Nephron progenitor cell (in vitro differentiated cells): ENCODE data around the gene KRTAP5-9.
"Not testable (repeated sequence)": the region's sequence is repeated elsewhere in the genome, so short reads cannot be mapped to it uniquely, and the experiment has no call there.

ENCODE experiments used
- DNase-seq: peaks from one replicate; pipeline ENCODE4 v3.0.0; 2021
- H3K27ac Mint-ChIP-seq: 2 replicates; pipeline ENCODE4 v1.8.0; 2021; ENCODE audit warnings: mild to moderate bottlenecking, moderate library complexity, mixed read lengths
- H3K27me3 Mint-ChIP-seq: 2 replicates; pipeline ENCODE4 v1.8.0; 2021; ENCODE audit warnings: mild to moderate bottlenecking, low read depth, mixed read lengths; ENCODE audit not compliant: poor library complexity
- H3K36me3 Mint-ChIP-seq: 2 replicates; pipeline ENCODE4 v1.8.0; 2021; ENCODE audit warnings: low read depth, mixed read lengths
- H3K4me1 Mint-ChIP-seq: 2 replicates; pipeline ENCODE4 v1.8.0; 2021; ENCODE audit warnings: mixed read lengths
- H3K4me3 Mint-ChIP-seq: 2 replicates; pipeline ENCODE4 v1.8.0; 2021; ENCODE audit warnings: mild to moderate bottlenecking, moderate library complexity, mixed read lengths
- H3K9me3 Mint-ChIP-seq: 2 replicates; pipeline ENCODE4 v1.8.0; 2021; ENCODE audit warnings: mild to moderate bottlenecking, moderate library complexity, mixed read lengths
- TF ChIP-seq, protein P1 (sequence below): fragments of 200-600 bp; sonication (generic); IDR thresholded peaks from 2 replicates; pipeline ENCODE4 v1.5.0; 2021; ENCODE audit warnings: antibody characterized with exemption

The KRTAP5-9 gene

GRCh38 chr11:71527576-71528210 is 20.5 kb upstream of the KRTAP5-9 start:
- H3K4me1 Mint-ChIP-seq = peaks cover 32% of the 10 kb centered on the region
- H3K27ac Mint-ChIP-seq = peak overlapping the region; percentile 29
- DNase-seq = no peak
- peaks cover 6% of the 10 kb centered on the region for H3K9me3 Mint-ChIP-seq
- TF ChIP-seq, protein P1, sequence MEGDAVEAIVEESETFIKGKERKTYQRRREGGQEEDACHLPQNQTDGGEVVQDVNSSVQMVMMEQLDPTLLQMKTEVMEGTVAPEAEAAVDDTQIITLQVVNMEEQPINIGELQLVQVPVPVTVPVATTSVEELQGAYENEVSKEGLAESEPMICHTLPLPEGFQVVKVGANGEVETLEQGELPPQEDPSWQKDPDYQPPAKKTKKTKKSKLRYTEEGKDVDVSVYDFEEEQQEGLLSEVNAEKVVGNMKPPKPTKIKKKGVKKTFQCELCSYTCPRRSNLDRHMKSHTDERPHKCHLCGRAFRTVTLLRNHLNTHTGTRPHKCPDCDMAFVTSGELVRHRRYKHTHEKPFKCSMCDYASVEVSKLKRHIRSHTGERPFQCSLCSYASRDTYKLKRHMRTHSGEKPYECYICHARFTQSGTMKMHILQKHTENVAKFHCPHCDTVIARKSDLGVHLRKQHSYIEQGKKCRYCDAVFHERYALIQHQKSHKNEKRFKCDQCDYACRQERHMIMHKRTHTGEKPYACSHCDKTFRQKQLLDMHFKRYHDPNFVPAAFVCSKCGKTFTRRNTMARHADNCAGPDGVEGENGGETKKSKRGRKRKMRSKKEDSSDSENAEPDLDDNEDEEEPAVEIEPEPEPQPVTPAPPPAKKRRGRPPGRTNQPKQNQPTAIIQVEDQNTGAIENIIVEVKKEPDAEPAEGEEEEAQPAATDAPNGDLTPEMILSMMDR = no peak
- no peak overlapping the region for H3K4me3 Mint-ChIP-seq
- no peaks in the 10 kb centered on the region for H3K36me3 Mint-ChIP-seq
- peaks cover 10% of the 10 kb centered on the region for H3K27me3 Mint-ChIP-seq

DNA sequence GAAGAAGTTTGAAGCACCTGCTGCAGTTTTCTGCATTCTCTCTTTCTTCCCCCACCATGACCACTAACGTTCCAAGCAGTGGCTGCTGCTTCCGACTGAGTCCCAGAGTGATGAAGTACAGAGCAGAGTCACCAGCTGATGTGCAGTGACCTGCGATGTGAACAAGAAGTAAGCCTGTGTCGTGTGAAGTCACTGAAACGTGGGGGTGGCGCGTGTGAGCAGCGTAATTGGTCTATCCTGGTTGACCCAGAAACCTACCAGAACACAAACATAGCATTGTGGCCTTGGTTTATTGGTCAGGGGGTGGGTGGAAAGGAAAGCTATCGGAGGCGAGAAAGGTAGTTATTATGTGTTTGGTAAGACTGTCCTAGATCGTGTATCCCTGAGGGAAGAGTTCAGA is 17.6 kb upstream of the KRTAP5-9 start:
- peak overlapping the region; percentile 69 for H3K27ac Mint-ChIP-seq
- no peaks in the 10 kb centered on the region for H3K9me3 Mint-ChIP-seq
- no peaks in the 10 kb centered on the region for H3K36me3 Mint-ChIP-seq
- TF ChIP-seq, protein P1 = no peak
- DNase-seq = no peak
- no peak overlapping the region for H3K4me3 Mint-ChIP-seq
- H3K4me1 Mint-ChIP-seq = peaks cover 41% of the 10 kb centered on the region
- peaks cover 8% of the 10 kb centered on the region for H3K27me3 Mint-ChIP-seq

DNA sequence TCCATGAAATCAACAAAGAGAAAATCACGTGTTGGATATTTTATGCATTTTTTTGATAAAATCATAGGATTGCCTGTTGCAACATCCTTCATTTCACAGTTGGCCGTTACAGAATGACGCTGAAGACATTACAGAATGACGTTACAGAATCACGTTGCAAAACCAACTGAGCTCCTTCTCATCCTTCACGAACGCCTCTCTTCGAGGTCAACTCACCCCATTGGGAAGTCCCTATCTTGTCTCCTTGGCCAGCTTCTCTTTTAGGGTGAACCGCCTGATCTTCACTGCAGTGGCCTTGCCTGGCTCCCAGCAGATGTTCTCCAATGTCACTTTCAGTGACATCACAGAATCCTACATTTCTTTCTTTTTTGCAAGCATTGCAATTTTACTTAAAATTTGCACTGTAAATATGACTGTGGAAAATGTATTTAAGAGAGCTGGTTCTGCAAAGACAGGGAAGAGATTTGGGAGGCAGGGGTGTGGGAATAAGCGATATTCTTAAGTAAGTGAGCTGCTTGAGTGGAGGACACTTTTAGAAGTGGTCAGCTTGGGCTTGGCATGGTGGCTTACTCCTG is 16.1 kb upstream of the KRTAP5-9 start:
- Mint-ChIP-seq H3K36me3 (no peaks in the 10 kb centered on the region), H3K4me1 (peaks cover 41% of the 10 kb centered on the region), H3K9me3 (no peaks in the 10 kb centered on the region), H3K27me3 (peaks cover 10% of the 10 kb centered on the region), H3K27ac (no peak overlapping the region), H3K4me3 (no peak overlapping the region)
- TF ChIP-seq, protein P1 = no peak
- DNase-seq = no peak

GRCh38 chr11:71534711-71535608 is 13.3 kb upstream of the KRTAP5-9 start:
- H3K27ac Mint-ChIP-seq = peak overlapping the region; percentile 29
- not testable (repeated sequence) for DNase-seq

GRCh38 chr11:71535825-71536224 is 12.4 kb upstream of the KRTAP5-9 start:
- Mint-ChIP-seq H3K4me1 (peaks cover 40% of the 10 kb centered on the region), H3K27me3 (peaks cover 7% of the 10 kb centered on the region), H3K27ac (no peak overlapping the region), H3K36me3 (no peaks in the 10 kb centered on the region), H3K9me3 (peaks cover 3% of the 10 kb centered on the region), H3K4me3 (no peak overlapping the region)
- DNase-seq = no peak
- TF ChIP-seq, protein P1 = no peak

More at GRCh38 chr11:71534711-71535608, 13.3 kb upstream of the KRTAP5-9 start:
- not testable (repeated sequence) for H3K4me3 Mint-ChIP-seq, H3K9me3 Mint-ChIP-seq, H3K27me3 Mint-ChIP-seq, H3K36me3 Mint-ChIP-seq
- peaks cover 46% of the 10 kb centered on the region for H3K4me1 Mint-ChIP-seq

DNA sequence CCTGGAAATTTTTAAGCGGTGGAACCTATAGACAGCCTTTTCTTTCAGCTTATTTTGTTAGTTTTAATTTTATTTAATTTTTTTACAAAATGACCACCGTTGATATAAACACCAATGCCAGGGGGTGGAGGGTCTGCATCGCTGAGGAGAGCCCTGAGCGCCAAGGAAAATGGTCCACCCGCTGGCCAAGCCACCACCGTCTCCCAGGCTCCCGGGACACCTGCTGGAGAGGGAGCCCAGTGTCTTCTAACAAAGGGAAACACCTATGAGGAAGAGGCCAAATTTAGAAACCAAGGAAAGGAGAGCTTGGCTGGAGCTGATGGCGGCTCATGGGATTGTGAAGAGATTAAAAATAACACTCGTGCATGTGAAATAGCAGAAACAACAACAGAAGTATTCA is 10.7 kb upstream of the KRTAP5-9 start:
- peak overlapping the region; percentile 51 for H3K27ac Mint-ChIP-seq
- H3K9me3 Mint-ChIP-seq = peaks cover 12% of the 10 kb centered on the region
- H3K4me1 Mint-ChIP-seq = peaks cover 36% of the 10 kb centered on the region
- no peak for DNase-seq
- H3K4me3 Mint-ChIP-seq = no peak overlapping the region
- H3K36me3 Mint-ChIP-seq = no peaks in the 10 kb centered on the region
- peaks cover 7% of the 10 kb centered on the region for H3K27me3 Mint-ChIP-seq
- TF ChIP-seq, protein P1 = no peak

GRCh38 chr11:71537977-71538665 is 10.1 kb upstream of the KRTAP5-9 start, which contains the start of gene KRTAP5-8:
KRTAP5-8 (plus strand) TSS chr11:71538025; CDS start chr11:71538056, 31 bp downstream.
- H3K4me1 Mint-ChIP-seq = peaks cover 38% of the 10 kb centered on the region
- peak within 1 kb of the TSS; percentile 51 for H3K27ac Mint-ChIP-seq
- H3K4me3 Mint-ChIP-seq, H3K27me3 Mint-ChIP-seq, H3K36me3 Mint-ChIP-seq, DNase-seq: not testable (repeated sequence)
- H3K9me3 Mint-ChIP-seq = peaks cover 12% of the 10 kb centered on the region
